Measurements from ENCODE around the gene SCAMP1.

Gene SCAMP1

GRCh38 chr5:78486218-78486617 is 125.8 kb downstream of the SCAMP1 start:
- H3K27me3 ChIP-seq (ENCODE audit: control insufficient read depth, insufficient read depth, low read length): no peaks in the 10 kb centered on the region
- H3K4me1 ChIP-seq (ENCODE audit: control insufficient read depth, insufficient read depth, low read length): peaks cover 16% of the 10 kb centered on the region
- H3K4me3 ChIP-seq (ENCODE audit: low read length): no peak overlapping the region
- no peaks in the 10 kb centered on the region for H3K9me3 ChIP-seq (ENCODE audit: control insufficient read depth, low read length)
- no peak overlapping the region for H3K9ac ChIP-seq (ENCODE audit: low read length)
- H3K36me3 ChIP-seq (ENCODE audit: control insufficient read depth, insufficient read depth, low read length): peaks cover 5% of the 10 kb centered on the region

GRCh38 chr5:78487846-78488245 is 127.4 kb downstream of the SCAMP1 start:
- H3K4me1 ChIP-seq (ENCODE audit: control insufficient read depth, insufficient read depth, low read length): peaks cover 16% of the 10 kb centered on the region
- no peak overlapping the region for H3K4me3 ChIP-seq (ENCODE audit: low read length)
- no peaks in the 10 kb centered on the region for H3K9me3 ChIP-seq (ENCODE audit: control insufficient read depth, low read length)
- peaks cover 5% of the 10 kb centered on the region for H3K36me3 ChIP-seq (ENCODE audit: control insufficient read depth, insufficient read depth, low read length)
- no peaks in the 10 kb centered on the region for H3K27me3 ChIP-seq (ENCODE audit: control insufficient read depth, insufficient read depth, low read length)
- H3K9ac ChIP-seq (ENCODE audit: low read length): no peak overlapping the region

GRCh38 chr5:78490709-78491485 is 130.5 kb downstream of the SCAMP1 start:
- H3K36me3 ChIP-seq (ENCODE audit: control insufficient read depth, insufficient read depth, low read length): peaks cover 5% of the 10 kb centered on the region

GRCh38 chr5:78492224-78492623 is 131.8 kb downstream of the SCAMP1 start:
- no peak overlapping the region for H3K9ac ChIP-seq (ENCODE audit: low read length)
- no peak overlapping the region for H3K4me3 ChIP-seq (ENCODE audit: low read length)

More at GRCh38 chr5:78490709-78491485, 130.5 kb downstream of the SCAMP1 start:
- Histone ChIP-seq H3K9ac (ENCODE audit: low read length) (no peak overlapping the region), H3K4me3 (ENCODE audit: low read length) (no peak overlapping the region), H3K4me1 (ENCODE audit: control insufficient read depth, insufficient read depth, low read length) (peaks cover 17% of the 10 kb centered on the region), H3K9me3 (ENCODE audit: control insufficient read depth, low read length) (no peaks in the 10 kb centered on the region), H3K27me3 (ENCODE audit: control insufficient read depth, insufficient read depth, low read length) (no peaks in the 10 kb centered on the region)

GRCh38 chr5:78492650-78493049 is 132.2 kb downstream of the SCAMP1 start:
- peaks cover 3% of the 10 kb centered on the region for H3K36me3 ChIP-seq (ENCODE audit: control insufficient read depth, insufficient read depth, low read length)
- no peaks in the 10 kb centered on the region for H3K27me3 ChIP-seq (ENCODE audit: control insufficient read depth, insufficient read depth, low read length)
- no peak overlapping the region for H3K4me3 ChIP-seq (ENCODE audit: low read length)
- H3K4me1 ChIP-seq (ENCODE audit: control insufficient read depth, insufficient read depth, low read length): peaks cover 31% of the 10 kb centered on the region
- H3K9ac ChIP-seq (ENCODE audit: low read length): no peak overlapping the region
- H3K9me3 ChIP-seq (ENCODE audit: control insufficient read depth, low read length): no peaks in the 10 kb centered on the region

More at GRCh38 chr5:78492224-78492623, 131.8 kb downstream of the SCAMP1 start:
- peaks cover 30% of the 10 kb centered on the region for H3K4me1 ChIP-seq (ENCODE audit: control insufficient read depth, insufficient read depth, low read length)
- no peaks in the 10 kb centered on the region for H3K9me3 ChIP-seq (ENCODE audit: control insufficient read depth, low read length)
- H3K27me3 ChIP-seq (ENCODE audit: control insufficient read depth, insufficient read depth, low read length): no peaks in the 10 kb centered on the region
- peaks cover 5% of the 10 kb centered on the region for H3K36me3 ChIP-seq (ENCODE audit: control insufficient read depth, insufficient read depth, low read length)

- Histone ChIP-seq H3K4me3 (ENCODE audit: low read length) (no peak overlapping the region), H3K9ac (ENCODE audit: low read length) (no peak overlapping the region), H3K36me3 (ENCODE audit: control insufficient read depth, insufficient read depth, low read length) (no peaks in the 10 kb centered on the region), H3K4me1 (ENCODE audit: control insufficient read depth, insufficient read depth, low read length) (peaks cover 46% of the 10 kb centered on the region), H3K27me3 (ENCODE audit: control insufficient read depth, insufficient read depth, low read length) (no peaks in the 10 kb centered on the region), H3K9me3 (ENCODE audit: control insufficient read depth, low read length) (no peaks in the 10 kb centered on the region)
Measured at GRCh38 chr5:78495800-78496199, 135.4 kb downstream of the SCAMP1 start.

- no peaks in the 10 kb centered on the region for H3K36me3 ChIP-seq (ENCODE audit: control insufficient read depth, insufficient read depth, low read length)
- H3K4me1 ChIP-seq (ENCODE audit: control insufficient read depth, insufficient read depth, low read length): peaks cover 41% of the 10 kb centered on the region
- H3K9me3 ChIP-seq (ENCODE audit: control insufficient read depth, low read length): no peaks in the 10 kb centered on the region
- no peaks in the 10 kb centered on the region for H3K27me3 ChIP-seq (ENCODE audit: control insufficient read depth, insufficient read depth, low read length)
- H3K4me3 ChIP-seq (ENCODE audit: low read length): no peak overlapping the region
- H3K9ac ChIP-seq (ENCODE audit: low read length): no peak overlapping the region
Measured at GRCh38 chr5:78496373-78496772, 136.0 kb downstream of the SCAMP1 start.

- Histone ChIP-seq H3K36me3 (ENCODE audit: control insufficient read depth, insufficient read depth, low read length) (no peaks in the 10 kb centered on the region), H3K9me3 (ENCODE audit: control insufficient read depth, low read length) (no peaks in the 10 kb centered on the region), H3K4me3 (ENCODE audit: low read length) (no peak overlapping the region), H3K27me3 (ENCODE audit: control insufficient read depth, insufficient read depth, low read length) (no peaks in the 10 kb centered on the region), H3K4me1 (ENCODE audit: control insufficient read depth, insufficient read depth, low read length) (peaks cover 41% of the 10 kb centered on the region), H3K9ac (ENCODE audit: low read length) (no peak overlapping the region)
Measured at GRCh38 chr5:78497573-78498533, 137.4 kb downstream of the SCAMP1 start.

GRCh38 chr5:78499485-78499884 is 139.1 kb downstream of the SCAMP1 start:
- Histone ChIP-seq H3K9ac (ENCODE audit: low read length) (no peak overlapping the region), H3K4me1 (ENCODE audit: control insufficient read depth, insufficient read depth, low read length) (peaks cover 46% of the 10 kb centered on the region), H3K4me3 (ENCODE audit: low read length) (no peak overlapping the region), H3K36me3 (ENCODE audit: control insufficient read depth, insufficient read depth, low read length) (no peaks in the 10 kb centered on the region), H3K27me3 (ENCODE audit: control insufficient read depth, insufficient read depth, low read length) (no peaks in the 10 kb centered on the region), H3K9me3 (ENCODE audit: control insufficient read depth, low read length) (no peaks in the 10 kb centered on the region)

- H3K9me3 ChIP-seq (ENCODE audit: control insufficient read depth, low read length): no peaks in the 10 kb centered on the region
- no peak overlapping the region for H3K9ac ChIP-seq (ENCODE audit: low read length)
- H3K4me3 ChIP-seq (ENCODE audit: low read length): no peak overlapping the region
- peaks cover 48% of the 10 kb centered on the region for H3K4me1 ChIP-seq (ENCODE audit: control insufficient read depth, insufficient read depth, low read length)
- H3K27me3 ChIP-seq (ENCODE audit: control insufficient read depth, insufficient read depth, low read length): no peaks in the 10 kb centered on the region
- no peaks in the 10 kb centered on the region for H3K36me3 ChIP-seq (ENCODE audit: control insufficient read depth, insufficient read depth, low read length)
Measured at GRCh38 chr5:78500028-78500427, 139.6 kb downstream of the SCAMP1 start.

GRCh38 chr5:78500871-78501270 is 140.5 kb downstream of the SCAMP1 start:
- Histone ChIP-seq H3K36me3 (ENCODE audit: control insufficient read depth, insufficient read depth, low read length) (no peaks in the 10 kb centered on the region), H3K4me1 (ENCODE audit: control insufficient read depth, insufficient read depth, low read length) (peaks cover 47% of the 10 kb centered on the region), H3K27me3 (ENCODE audit: control insufficient read depth, insufficient read depth, low read length) (no peaks in the 10 kb centered on the region), H3K4me3 (ENCODE audit: low read length) (no peak overlapping the region), H3K9me3 (ENCODE audit: control insufficient read depth, low read length) (no peaks in the 10 kb centered on the region), H3K9ac (ENCODE audit: low read length) (no peak overlapping the region)
